GM18508 (cell line): ENCODE measurements around the gene TMEM235.

Experiments
- ATAC-seq: cut with Tn5 transposase; IDR thresholded peaks from one replicate; pipeline ENCODE4 v1.9.1; 2021; ENCODE audit warnings: moderate number of reproducible peaks; ENCODE audit not compliant: insufficient read depth, unreplicated experiment

TMEM235 gene

GRCh38 chr17:78236362-78237127 lies 5.1 kb downstream of the TMEM235 start:
- no peak for ATAC-seq

- no peak for ATAC-seq
Observed at GRCh38 chr17:78237401-78238012, 6.1 kb downstream of the TMEM235 start.

GRCh38 chr17:78238823-78239488 lies 7.5 kb downstream of the TMEM235 start:
- no peak for ATAC-seq

GRCh38 chr17:78239489-78239931 lies 8.1 kb downstream of the TMEM235 start:
- ATAC-seq, result no peak

- ATAC-seq, result no peak
Observed at GRCh38 chr17:78240012-78240655, 8.7 kb downstream of the TMEM235 start.

- ATAC-seq, result no peak
Observed at GRCh38 chr17:78240839-78241238, 9.4 kb downstream of the TMEM235 start.

- ATAC-seq, result no peak
Observed at GRCh38 chr17:78241277-78242023, 10.0 kb downstream of the TMEM235 start.

GRCh38 chr17:78242024-78242742 lies 10.8 kb downstream of the TMEM235 start:
- no peak for ATAC-seq

- no peak for ATAC-seq
Observed at GRCh38 chr17:78247304-78247703, 15.9 kb downstream of the TMEM235 start.

- ATAC-seq, result no peak
Observed at GRCh38 chr17:78248051-78248914, 16.9 kb downstream of the TMEM235 start.

- ATAC-seq, result no peak
Observed at GRCh38 chr17:78249074-78249817, 17.8 kb downstream of the TMEM235 start.

- no peak for ATAC-seq
Observed at GRCh38 chr17:78249818-78250806, 18.7 kb downstream of the TMEM235 start.

GRCh38 chr17:78250891-78251772 lies 19.7 kb downstream of the TMEM235 start:
- no peak for ATAC-seq

- no peak for ATAC-seq
Observed at GRCh38 chr17:78251773-78252103, 20.3 kb downstream of the TMEM235 start.

- no peak for ATAC-seq
Observed at GRCh38 chr17:78252111-78252634, 20.7 kb downstream of the TMEM235 start.
